ENCODE measurements around the gene ASTE1.
"Not testable (repeated sequence)": the region's sequence is repeated elsewhere in the genome, so short reads cannot be mapped to it uniquely, and the experiment has no call there.

The ASTE1 gene

DNA sequence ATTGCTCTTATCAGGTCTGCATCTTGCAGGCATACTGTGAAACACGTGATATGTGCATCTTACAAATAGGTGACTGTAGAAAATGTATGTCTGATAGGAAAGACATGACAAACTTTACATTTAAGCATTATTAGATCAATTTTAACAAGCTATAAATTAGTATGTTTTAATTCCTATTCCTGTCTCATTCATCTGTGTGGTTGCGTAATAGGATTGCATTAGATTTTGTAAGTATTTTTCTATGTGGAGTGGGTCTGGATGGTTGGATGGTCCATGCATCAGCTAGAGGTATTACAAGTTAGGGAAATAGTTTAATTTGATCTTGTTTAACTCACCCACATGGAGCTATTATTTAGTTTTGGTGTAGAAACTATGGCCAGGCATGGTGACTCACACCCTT, 18.8 kb downstream of the ASTE1 start:
- DNase-seq, result no peak

DNA sequence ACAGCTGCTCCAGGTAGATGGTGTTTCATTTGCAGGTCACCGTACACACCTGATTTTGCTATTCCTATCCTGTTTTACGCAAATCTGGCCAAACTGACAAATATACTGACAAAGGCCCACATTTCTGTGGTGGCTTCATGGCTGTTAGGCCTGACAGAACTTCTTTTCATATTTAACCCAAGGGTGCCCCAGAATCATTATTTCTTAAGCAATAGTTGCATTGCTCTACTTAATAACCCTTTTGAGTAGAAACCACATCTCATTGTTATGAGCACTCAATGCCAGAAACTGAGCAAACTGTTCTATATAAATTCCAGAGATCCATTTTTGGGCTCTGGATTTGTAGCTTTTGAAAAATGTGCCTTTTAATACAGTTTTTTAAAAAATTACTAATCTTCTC, 19.4 kb downstream of the ASTE1 start:
- DNase-seq, result no peak

DNA sequence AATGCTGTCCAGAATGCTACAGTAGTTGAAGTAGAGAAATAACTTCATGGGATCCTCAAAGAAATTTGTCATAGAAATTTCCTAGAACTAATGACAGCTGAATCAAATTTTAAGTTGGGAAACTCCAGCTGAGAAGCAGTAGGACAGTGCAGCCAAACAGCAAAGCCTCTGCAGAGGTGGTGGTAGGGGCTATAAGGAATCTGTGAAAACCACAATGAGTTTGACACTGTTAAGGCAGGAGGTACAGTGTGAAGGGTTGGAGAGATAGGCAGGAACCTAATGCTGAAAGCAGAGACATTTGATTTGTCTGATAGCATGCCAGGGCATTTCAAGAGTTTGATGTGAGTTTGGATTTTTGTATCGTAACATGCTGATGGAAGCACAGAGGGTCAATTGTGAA, 22.0 kb downstream of the ASTE1 start:
- DNase-seq, result no peak

DNA sequence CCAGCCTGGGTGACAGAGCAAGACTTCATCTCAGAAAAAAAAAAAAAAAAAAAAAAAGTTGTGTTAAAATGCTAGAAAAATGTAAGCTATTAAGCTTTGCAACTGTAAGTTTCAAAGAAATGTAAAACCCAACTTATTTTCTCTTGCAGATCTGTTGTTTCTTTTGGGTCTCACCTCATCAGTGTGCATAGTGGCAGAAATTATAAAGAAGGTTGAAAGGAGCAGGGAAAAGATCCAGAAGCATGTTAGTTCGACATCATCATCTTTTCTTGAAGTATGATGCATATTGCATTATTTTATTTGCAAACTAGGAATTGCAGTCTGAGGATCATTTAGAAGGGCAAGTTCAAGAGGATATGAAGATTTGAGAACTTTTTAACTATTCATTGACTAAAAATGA, 25.6 kb downstream of the ASTE1 start:
- no peak for DNase-seq

DNA sequence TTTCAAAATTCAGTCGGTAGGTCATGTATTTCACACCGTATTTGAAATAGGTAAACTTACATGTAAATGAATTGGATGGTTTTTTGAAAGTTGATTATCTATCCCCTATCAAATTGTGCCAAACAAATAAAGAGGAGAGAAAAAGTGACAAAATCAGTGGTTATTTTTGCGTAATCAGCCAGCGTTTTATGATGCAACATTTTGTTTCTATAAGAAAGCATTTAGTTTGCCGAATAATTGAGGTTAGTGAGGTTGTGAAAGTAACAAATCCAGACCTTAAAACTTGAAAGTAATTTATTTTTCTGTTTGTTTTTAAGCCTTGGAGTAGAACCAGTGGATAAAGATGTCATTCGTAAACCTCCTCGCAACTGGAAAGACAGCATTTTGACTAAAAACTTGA, 29.3 kb downstream of the ASTE1 start:
- no peak for DNase-seq

DNA sequence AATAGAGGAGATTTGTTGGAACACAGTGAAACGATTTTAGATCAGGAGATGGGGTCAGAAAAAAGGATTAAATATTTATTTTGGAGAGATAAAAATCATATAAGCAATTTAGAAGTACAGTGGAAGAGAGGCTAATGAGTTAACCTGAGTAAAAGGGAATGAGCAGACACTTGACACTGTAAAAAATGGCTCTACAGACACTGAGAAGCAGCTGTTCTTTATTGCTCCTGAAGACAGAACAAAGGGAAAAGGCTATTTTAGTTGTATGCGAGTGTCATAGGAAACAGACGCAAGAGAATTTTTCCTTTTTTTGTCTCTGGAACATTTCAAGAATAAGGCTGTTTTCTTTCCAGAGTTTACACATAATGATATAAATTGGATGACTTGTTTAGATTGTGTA, 34.3 kb downstream of the ASTE1 start:
- DNase-seq, result no peak

DNA sequence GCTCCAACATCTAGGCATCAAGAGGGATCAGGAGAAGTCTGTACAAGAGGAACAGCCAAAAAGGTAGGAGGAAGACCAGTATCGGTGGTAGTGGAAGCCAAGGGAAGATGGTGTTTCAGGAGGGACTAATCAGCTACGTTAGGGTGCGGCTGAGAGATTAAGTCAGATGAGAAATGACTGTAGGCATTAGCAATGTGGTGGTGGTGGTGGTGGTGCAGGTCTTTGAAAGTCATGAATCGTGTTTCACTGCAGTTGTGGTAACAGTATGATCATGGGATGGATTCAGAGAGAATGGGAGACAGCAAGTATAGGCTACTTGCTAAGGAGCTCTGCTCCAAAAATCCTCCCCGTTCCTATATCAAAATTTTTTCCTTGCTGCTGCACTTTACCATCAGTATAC, 35.5 kb downstream of the ASTE1 start:
- no peak for DNase-seq

DNA sequence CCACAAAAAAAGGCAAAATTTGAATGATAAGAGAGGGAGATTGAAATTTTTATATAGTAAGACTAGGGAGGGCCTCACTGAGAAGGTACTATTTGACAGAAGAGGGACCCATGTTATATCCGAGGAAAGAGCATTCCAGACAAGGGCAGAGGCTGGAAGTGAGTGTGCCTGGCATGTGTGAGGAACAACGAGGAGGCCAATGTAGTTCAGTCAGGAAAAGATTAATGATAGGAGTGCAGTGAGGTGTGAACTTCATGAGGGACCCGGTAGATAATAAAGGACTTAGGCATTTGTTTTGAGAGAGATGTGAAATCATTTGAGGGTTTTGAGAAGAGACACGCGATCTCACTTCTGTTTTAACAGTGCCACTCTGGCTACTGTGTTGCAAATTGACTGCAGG, 36.3 kb downstream of the ASTE1 start:
- no peak for DNase-seq

DNA sequence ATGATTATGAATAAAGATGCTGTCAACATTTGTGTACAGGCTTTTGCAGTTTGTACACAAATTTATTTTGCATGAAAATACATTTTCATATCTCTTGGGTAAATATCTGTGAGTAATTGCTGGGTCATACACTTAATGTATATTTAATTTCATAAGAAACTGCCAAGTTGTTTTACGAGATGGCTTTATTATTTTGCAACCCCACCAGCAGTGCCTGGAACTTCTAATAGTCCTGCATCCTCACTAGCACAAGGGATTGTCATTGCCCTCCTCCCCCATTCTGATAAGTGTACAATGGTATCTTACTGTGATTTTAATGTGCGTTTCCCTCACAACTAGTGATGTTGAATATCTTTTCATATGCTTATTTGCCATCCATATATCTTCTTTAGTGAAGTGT, 45.2 kb downstream of the ASTE1 start:
- DNase-seq, result no peak

DNA sequence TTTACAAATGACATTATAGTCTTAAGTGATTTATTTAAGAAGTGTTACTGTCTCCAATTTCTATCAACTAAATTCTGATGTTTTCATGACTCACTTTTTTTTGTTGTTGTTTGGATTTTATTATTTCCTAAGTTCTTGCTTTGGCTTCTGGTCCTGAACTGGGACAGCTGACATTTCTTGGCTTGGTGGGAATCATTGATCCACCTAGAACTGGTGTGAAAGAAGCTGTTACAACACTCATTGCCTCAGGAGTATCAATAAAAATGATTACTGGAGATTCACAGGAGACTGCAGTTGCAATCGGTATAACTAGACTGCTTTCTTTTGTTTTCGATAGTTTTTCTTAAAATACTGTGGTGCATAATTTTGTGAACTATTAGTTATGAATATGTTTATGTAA, 47.5 kb downstream of the ASTE1 start:
- DNase-seq, result no peak

DNA sequence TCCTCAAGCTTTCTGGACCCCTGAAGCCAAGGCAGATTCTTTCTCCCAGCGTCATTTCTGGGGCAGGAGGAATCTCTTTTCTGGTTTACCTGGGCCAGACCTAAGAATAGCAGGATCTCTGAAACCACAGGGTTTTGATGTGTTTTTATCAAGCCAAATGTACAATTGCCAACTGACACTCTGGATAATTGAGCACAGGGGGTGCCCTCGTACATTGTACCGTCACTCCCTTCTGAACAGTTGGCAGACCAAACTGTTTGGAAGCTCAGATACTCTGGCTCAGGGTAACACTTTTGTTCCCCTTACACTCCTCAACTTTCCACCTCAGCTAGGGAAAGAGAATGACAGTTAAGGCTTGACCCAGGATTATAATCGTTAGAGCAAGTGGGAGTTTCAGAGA, 49.9 kb downstream of the ASTE1 start:
- no peak for DNase-seq

DNA sequence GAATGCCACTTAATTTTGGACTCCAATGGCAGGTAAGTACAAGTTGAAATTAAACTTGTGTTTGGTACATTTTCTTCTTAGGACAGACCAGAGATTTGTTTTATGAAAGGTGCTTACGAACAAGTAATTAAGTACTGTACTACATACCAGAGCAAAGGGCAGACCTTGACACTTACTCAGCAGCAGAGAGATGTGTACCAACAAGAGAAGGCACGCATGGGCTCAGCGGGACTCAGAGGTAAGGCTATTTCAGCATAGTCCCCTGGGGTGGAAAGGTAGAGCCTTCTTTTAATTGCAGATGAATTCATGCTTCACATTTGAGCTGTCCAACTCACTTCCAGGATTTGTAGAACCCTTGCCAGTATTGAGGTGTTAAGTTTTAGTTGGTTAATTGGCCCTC, 51.4 kb downstream of the ASTE1 start:
- DNase-seq, result no peak

DNA sequence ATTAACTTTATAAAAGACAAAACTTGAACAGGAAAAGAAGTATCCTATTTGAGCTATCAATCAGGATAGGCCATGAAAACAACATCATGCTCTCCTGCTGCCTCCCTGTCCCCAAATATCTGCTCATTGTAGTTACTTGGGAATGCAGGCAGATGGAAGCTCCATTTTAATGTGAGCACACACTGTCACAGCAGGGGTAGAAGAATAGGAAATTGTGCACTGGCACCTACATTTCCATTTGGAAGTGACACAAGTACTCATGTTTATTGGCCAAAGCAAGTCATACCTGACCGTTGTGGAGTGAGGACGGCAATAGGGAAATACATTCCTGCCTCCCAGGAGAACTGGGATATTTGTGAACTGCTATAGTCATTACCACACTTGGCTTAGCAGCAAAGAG, 52.4 kb downstream of the ASTE1 start:
- DNase-seq, result no peak

DNA sequence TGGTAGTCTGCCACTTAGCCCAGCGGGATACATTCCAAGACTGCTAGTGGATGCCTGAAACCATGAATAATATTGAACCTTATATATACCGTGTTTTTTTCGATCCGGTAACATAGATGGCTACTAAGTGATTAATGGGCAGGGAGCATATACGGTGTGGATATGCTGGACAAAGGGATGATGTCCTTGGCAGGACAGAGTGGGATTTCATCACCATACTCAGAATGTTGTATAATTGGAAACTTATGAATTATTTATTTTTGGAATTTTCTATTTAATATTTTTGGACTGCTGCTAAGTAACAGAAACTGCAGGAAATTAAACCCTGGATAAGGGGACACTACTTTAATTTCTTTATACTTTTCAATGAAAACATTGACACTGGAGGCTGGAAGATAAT, 53.2 kb downstream of the ASTE1 start:
- DNase-seq, result no peak

DNA sequence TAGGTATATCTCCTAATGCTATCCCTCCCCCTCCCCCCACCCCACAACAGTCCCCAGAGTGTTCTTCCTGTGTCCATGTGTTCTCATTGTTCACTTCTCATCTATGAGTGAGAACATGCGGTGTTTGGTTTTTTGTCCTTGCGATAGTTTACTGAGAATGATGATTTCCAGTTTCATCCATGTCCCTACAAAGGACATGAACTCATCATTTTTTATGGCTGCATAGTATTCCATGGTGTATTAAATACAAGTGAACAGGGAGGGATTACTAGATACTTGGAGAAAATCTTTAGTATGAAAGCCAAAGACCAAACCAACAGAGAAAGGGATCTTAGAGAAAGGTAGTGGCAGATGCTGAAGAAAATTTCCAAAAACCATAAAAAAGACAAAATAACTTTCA, 54.0 kb downstream of the ASTE1 start:
- DNase-seq, result not testable (repeated sequence)

DNA sequence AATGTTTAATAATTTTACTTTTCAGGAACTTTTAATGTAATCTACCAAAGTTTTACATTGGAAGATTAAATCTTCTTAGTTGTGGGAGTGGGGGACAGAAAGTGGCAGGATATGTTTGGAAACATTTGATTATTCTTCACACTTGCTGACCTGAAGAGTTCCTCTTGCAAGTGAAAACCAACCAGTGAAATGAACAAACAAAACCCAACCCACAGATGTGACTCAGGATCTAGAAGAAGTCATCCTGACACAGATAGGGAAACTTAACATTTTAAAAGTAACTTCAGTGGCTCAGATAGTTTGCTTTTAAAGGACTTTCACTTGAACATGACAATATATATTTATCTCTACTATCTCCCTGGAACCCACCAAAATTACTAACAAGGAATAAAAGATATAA, 55.4 kb downstream of the ASTE1 start:
- DNase-seq, result no peak

DNA sequence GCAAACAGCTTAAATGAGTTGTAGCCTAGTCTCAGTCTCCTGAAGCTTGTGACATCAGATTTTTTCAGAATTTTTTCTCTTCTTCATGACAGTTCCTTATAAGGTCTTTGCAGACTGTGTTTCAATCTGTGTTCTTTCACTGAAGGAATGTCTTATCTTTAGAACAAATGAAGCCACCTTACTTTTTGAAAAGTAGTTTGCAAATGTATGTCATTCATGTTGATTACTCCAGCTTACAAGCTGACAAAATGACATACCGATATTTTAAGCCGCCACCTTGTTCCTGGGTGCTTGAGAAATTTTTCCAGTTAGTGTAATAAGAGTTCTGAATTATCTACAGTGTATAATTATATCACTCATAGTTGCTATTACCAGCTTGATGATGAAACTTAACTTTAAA, 57.0 kb downstream of the ASTE1 start:
- DNase-seq, result no peak

DNA sequence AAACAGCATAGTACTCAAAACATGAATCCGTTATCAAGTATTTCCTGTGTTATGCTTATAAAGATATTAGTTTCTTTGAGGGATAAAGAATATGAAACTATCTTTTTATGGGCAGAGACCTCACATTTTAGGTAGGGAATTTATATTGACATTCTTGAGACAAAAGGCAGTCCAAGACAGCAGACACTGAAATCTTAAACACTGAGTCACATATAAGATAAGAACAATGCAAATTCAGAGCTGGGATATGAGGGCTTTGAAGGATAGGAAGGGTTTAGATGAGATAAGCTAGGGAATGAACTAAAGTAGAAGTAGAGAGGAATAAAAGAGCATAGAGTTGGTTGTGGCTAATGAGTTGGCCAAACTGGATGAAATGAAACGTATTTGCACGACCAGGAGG, 58.4 kb downstream of the ASTE1 start:
- no peak for DNase-seq

DNA sequence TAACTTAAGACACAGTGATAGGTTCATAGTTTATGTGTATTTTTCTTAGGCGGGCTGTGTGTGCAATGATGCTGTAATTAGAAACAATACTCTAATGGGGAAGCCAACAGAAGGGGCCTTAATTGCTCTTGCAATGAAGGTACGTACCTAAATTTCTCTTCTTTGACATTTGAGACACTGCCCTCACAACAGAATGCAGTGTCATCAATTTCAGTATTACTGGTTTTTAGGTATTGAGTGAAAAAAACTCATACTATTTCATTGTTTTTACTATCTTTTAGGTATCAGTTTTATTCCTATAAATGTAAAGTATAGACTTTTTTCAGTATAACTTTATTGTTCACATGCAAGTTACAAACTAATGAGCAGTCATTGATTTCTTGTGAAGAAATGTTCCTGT, 59.3 kb downstream of the ASTE1 start:
- DNase-seq, result no peak

DNA sequence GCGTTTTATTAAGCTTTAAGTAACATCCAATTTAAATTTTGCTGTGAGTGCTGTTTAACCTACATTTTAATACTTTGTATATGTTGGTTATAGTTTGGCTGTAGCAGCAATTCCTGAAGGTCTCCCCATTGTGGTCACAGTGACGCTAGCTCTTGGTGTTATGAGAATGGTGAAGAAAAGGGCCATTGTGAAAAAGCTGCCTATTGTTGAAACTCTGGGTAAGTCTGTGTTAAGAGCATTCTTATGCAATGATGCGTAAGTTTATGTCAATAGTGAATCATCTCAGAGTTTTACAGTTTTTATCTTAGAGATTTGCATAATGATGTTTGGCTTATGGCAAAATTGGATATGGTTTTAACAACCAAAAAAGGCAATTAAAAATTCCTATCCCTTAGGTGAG, 62.7 kb downstream of the ASTE1 start:
- no peak for DNase-seq
